NCI-H187 (cell line): Measurements from ENCODE around the gene CRB3.
"Not testable (repeated sequence)": the region's sequence is repeated elsewhere in the genome, so short reads cannot be mapped to it uniquely, and the experiment has no call there.

ENCODE experiments used
- DNase-seq, 2 experiments: peaks; one replicate each; lab custom pipeline; 2025; lab: John Stamatoyannopoulos, UW

The CRB3 gene

GRCh38 chr19:6491802-6492592 lies 27.9 kb downstream of the CRB3 start:
- no peak for DNase-seq

GRCh38 chr19:6494438-6495036 lies 30.5 kb downstream of the CRB3 start:
- DNase-seq, result no peak

- DNase-seq, result no peak
Observed at GRCh38 chr19:6495947-6496346, 31.9 kb downstream of the CRB3 start.

- no peak for DNase-seq
Observed at GRCh38 chr19:6498294-6499036, 34.4 kb downstream of the CRB3 start.

GRCh38 chr19:6499052-6499790 lies 35.1 kb downstream of the CRB3 start:
- DNase-seq, result no peak

- no peak for DNase-seq
Observed at GRCh38 chr19:6500837-6501739, 37.0 kb downstream of the CRB3 start.

GRCh38 chr19:6501740-6502648 lies 37.9 kb downstream of the CRB3 start, which contains the start of gene TUBB4A:
Gene TUBB4A (minus strand): TSS chr19:6502309. CDS start chr19:6502212, 97 bp downstream.
- DNase-seq, result no peak

- DNase-seq, result no peak
Observed at GRCh38 chr19:6503407-6504201, 39.5 kb downstream of the CRB3 start.

GRCh38 chr19:6508028-6508771 lies 44.1 kb downstream of the CRB3 start:
- DNase-seq, result not testable (repeated sequence)

GRCh38 chr19:6509118-6509971 lies 45.3 kb downstream of the CRB3 start:
- DNase-seq, result no peak

- no peak for DNase-seq
Observed at GRCh38 chr19:6510618-6511017, 46.5 kb downstream of the CRB3 start.

GRCh38 chr19:6514089-6514488 lies 50.0 kb downstream of the CRB3 start:
- DNase-seq, result no peak

GRCh38 chr19:6514926-6515544 lies 51.0 kb downstream of the CRB3 start:
- no peak for DNase-seq

- no peak for DNase-seq
Observed at GRCh38 chr19:6516018-6516658, 52.1 kb downstream of the CRB3 start.
